GM23338 (cell line): ENCODE measurements around the gene CETP. TPM values are rescaled to one million over a fixed set of nuclear protein-coding genes. Genes with fewer than 3 reads are reported as not detected.
A peak's percentile ranks its signal among the peaks of the same experiment; 100 is the strongest.

Experiments
- ATAC-seq: fragments of 200-7000 bp; cut with Tn5 transposase; 3 replicates; pipeline ENCODE4 v1.9.1; 2020
- DNase-seq: peaks from one replicate; pipeline ENCODE4 v3.0.0-alpha.2; 2015; ENCODE audit warnings: low spot score
- H2AFZ ChIP-seq: fragments of 200-600 bp; sonication (generic); 2 replicates; pipeline ENCODE4 v1.8.0; 2016; ENCODE audit warnings: antibody characterized with exemption, mild to moderate bottlenecking, moderate library complexity
- H3F3A ChIP-seq: fragments of 200-600 bp; sonication (generic); replicated peaks from 2 replicates; pipeline ENCODE4 v1.8.0; 2017; ENCODE audit warnings: antibody characterized with exemption, mixed run types, low read depth
- H3K27ac ChIP-seq: fragments of 200-600 bp; sonication (generic); 2 replicates; pipeline ENCODE4 v1.6.1; 2016; ENCODE audit warnings: low read depth
- H3K27me3 ChIP-seq: fragments of 200-600 bp; sonication (generic); 2 replicates; pipeline ENCODE4 v1.8.0; 2016; ENCODE audit warnings: mild to moderate bottlenecking, mixed run types, moderate library complexity; ENCODE audit not compliant: insufficient read depth
- H3K36me3 ChIP-seq: fragments of 200-600 bp; sonication (generic); 2 replicates; pipeline ENCODE4 v1.8.0; 2016; ENCODE audit warnings: mild to moderate bottlenecking; ENCODE audit not compliant: insufficient read depth
- H3K4me1 ChIP-seq: fragments of 200-600 bp; sonication (generic); 2 replicates; pipeline ENCODE4 v1.8.0; 2016; ENCODE audit warnings: mild to moderate bottlenecking, moderate library complexity; ENCODE audit not compliant: insufficient read depth
- H3K4me2 ChIP-seq: fragments of 200-600 bp; sonication (generic); 2 replicates; pipeline ENCODE4 v1.7.1; 2017; ENCODE audit warnings: mixed run types
- H3K4me3 ChIP-seq: fragments of 200-600 bp; sonication (generic); 2 replicates; pipeline ENCODE4 v1.6.1; 2016; ENCODE audit warnings: mixed run types
- H3K79me2 ChIP-seq: fragments of 200-600 bp; sonication (generic); replicated peaks from 2 replicates; pipeline ENCODE4 v1.8.0; 2017; ENCODE audit warnings: mild to moderate bottlenecking; ENCODE audit not compliant: insufficient read depth
- H3K9me2 ChIP-seq: fragments of 200-600 bp; sonication (generic); 2 replicates; pipeline ENCODE4 v1.8.0; 2017; ENCODE audit not compliant: insufficient read depth
- H4K20me1 ChIP-seq: fragments of 200-600 bp; sonication (generic); replicated peaks from 2 replicates; pipeline ENCODE4 v1.8.0; 2017; ENCODE audit warnings: mild to moderate bottlenecking; ENCODE audit not compliant: insufficient read depth
- H3K27ac Mint-ChIP-seq: 2 replicates; pipeline ENCODE4 v1.8.0; 2020; ENCODE audit warnings: inconsistent platforms, mild to moderate bottlenecking, moderate library complexity, mixed read lengths
- H3K27me3 Mint-ChIP-seq: 3 replicates; pipeline ENCODE4 v1.8.0; 2022; ENCODE audit warnings: low read depth, mild to moderate bottlenecking, moderate library complexity, mixed read lengths, inconsistent platforms; ENCODE audit not compliant: insufficient read depth, poor library complexity
- H3K36me3 Mint-ChIP-seq: 3 replicates; pipeline ENCODE4 v1.8.0; 2021; ENCODE audit warnings: low read depth, mild to moderate bottlenecking, inconsistent platforms, moderate library complexity, mixed read lengths
- H3K4me1 Mint-ChIP-seq: 3 replicates; pipeline ENCODE4 v1.8.0; 2020; ENCODE audit warnings: mild to moderate bottlenecking, inconsistent platforms, mixed read lengths
- H3K4me3 Mint-ChIP-seq: 3 replicates; pipeline ENCODE4 v1.8.0; 2021; ENCODE audit warnings: moderate library complexity, mild to moderate bottlenecking, inconsistent platforms, mixed read lengths
- H3K9me3 Mint-ChIP-seq: 3 replicates; pipeline ENCODE4 v1.8.0; 2020; ENCODE audit warnings: moderate library complexity, mild to moderate bottlenecking, inconsistent platforms, mixed read lengths
- CREB1 ChIP-seq: fragments of 250-450 bp; sonication (Bioruptor Pico); IDR thresholded peaks from 2 replicates; pipeline ENCODE4 v1.5.0; 2020; ENCODE audit warnings: low read depth, mild to moderate bottlenecking, moderate library complexity
- CTCF ChIP-seq, 2 experiments: fragments of 200-600 bp in 1 of 2; sonication (generic) in 1 of 2; conservative IDR thresholded peaks; 2 replicates each; pipeline versions ENCODE4 v1.5.1 to v1.6.1; 2016 to 2017; ENCODE audit warnings: antibody characterized with exemption in 2 of 2, low read depth in 2 of 2, mild to moderate bottlenecking in 2 of 2, moderate library complexity in 1 of 2
- ETS1 ChIP-seq: IDR thresholded peaks from 2 replicates; pipeline ENCODE4 v1.6.1; 2016; ENCODE audit warnings: antibody characterized with exemption
- EZH2 ChIP-seq: fragments of 200-600 bp; sonication (generic); IDR thresholded peaks from one replicate; pipeline ENCODE4 v1.8.0; 2017; ENCODE audit warnings: antibody characterized with exemption, mild to moderate bottlenecking, low read depth; ENCODE audit not compliant: unreplicated experiment
- EZH2phosphoT487 ChIP-seq: fragments of 200-600 bp; sonication (generic); IDR thresholded peaks from one replicate; pipeline ENCODE4 v1.8.1; 2018; ENCODE audit warnings: antibody characterized with exemption; ENCODE audit not compliant: unreplicated experiment
- JUNB ChIP-seq: IDR thresholded peaks from one replicate; pipeline ENCODE4 v1.6.1; 2016; ENCODE audit warnings: antibody characterized with exemption; ENCODE audit not compliant: unreplicated experiment
- NANOG ChIP-seq: IDR thresholded peaks from 2 replicates; pipeline ENCODE4 v1.6.1; 2016; ENCODE audit warnings: antibody characterized with exemption, borderline replicate concordance
- POLR2AphosphoS5 ChIP-seq: IDR thresholded peaks from 2 replicates; pipeline ENCODE4 v1.6.1; 2016; ENCODE audit warnings: antibody characterized with exemption, low read depth
- REST ChIP-seq: IDR thresholded peaks from one replicate; pipeline ENCODE4 v1.6.1; 2018; ENCODE audit warnings: antibody characterized with exemption; ENCODE audit not compliant: unreplicated experiment
- STAT1 ChIP-seq: IDR thresholded peaks from one replicate; pipeline ENCODE4 v1.6.1; 2016; ENCODE audit warnings: antibody characterized with exemption; ENCODE audit not compliant: unreplicated experiment
- ZNF114 ChIP-seq: fragments of 250-450 bp; sonication (Bioruptor Pico); IDR thresholded peaks from 2 replicates; pipeline ENCODE4 v1.5.0; 2020; ENCODE audit warnings: mild to moderate bottlenecking, moderate library complexity
- ZNF331 ChIP-seq: fragments of 250-450 bp; sonication (Bioruptor Pico); IDR thresholded peaks from 2 replicates; pipeline ENCODE4 v1.5.0; 2020; ENCODE audit warnings: low read depth, mild to moderate bottlenecking, moderate library complexity
- ZNF462 ChIP-seq: fragments of 250-450 bp; sonication (Bioruptor Pico); IDR thresholded peaks from 2 replicates; pipeline ENCODE4 v1.5.0; 2020; ENCODE audit warnings: mild to moderate bottlenecking, moderate library complexity
- polyA plus RNA-seq: library from polyadenylated mRNA; unstranded; fragments of >200 nt; fragmentation: Nextera tagmentation; extraction: Ambion mirVana; gene quantifications from 2 replicates; pipeline ENCODE4 v1.2.1, GENCODE V29; 2016
- total RNA-seq: library from RNA; depleted of rRNA; stranded (reverse); fragments of >200 nt; shearing (Covaris generic); gene quantifications from 2 replicates; pipeline ENCODE4 v1.2.3, GENCODE V29; 2014

The CETP gene
- total and polyA plus RNA-seq, 2 experiments from 2014 or later: not detected

- H3K4me3 ChIP-seq: no peak overlapping the region
- no peaks in the 10 kb centered on the region for H3K79me2 ChIP-seq
- H3K4me1 Mint-ChIP-seq: peaks cover 13% of the 10 kb centered on the region
- no peak overlapping the region for H3K4me2 ChIP-seq
- no peak for DNase-seq
- H3K27ac Mint-ChIP-seq: 0 out of 2 replicates have a peak overlapping the region, but pooled peaks have one; percentile 16
- no peak overlapping the region for H2AFZ ChIP-seq
- H3K9me2 ChIP-seq: no peaks in the 10 kb centered on the region
- no peaks in the 10 kb centered on the region for H3K4me1 ChIP-seq
- peak overlapping the region; percentile 50 for H3K27ac ChIP-seq
- ATAC-seq: no peak
- no peak overlapping the region for H3K4me3 Mint-ChIP-seq
- no peaks in the 10 kb centered on the region for H3F3A ChIP-seq
- H3K36me3 Mint-ChIP-seq: peaks cover 26% of the 10 kb centered on the region
- H3K27me3 ChIP-seq: no peaks in the 10 kb centered on the region
- H3K36me3 ChIP-seq: peaks cover 15% of the 10 kb centered on the region
- H4K20me1 ChIP-seq: peaks cover 5% of the 10 kb centered on the region; the same call in 1 of the 2 replicates
- peaks cover 14% of the 10 kb centered on the region for H3K27me3 Mint-ChIP-seq
- no peaks in the 10 kb centered on the region for H3K9me3 Mint-ChIP-seq
- no peak for TF ChIP-seq ZNF114 (CRISPR knock-in tag)
- TF ChIP-seq JUNB: no peak
- no peak for TF ChIP-seq REST
- no peak for TF ChIP-seq CTCF (conservative IDR thresholded peaks at IDR 0.05; ENCODE audit: low read depth in 2 of 2)
- TF ChIP-seq NANOG: no peak
- no peak for TF ChIP-seq STAT1
- no peak for TF ChIP-seq EZH2
- no peak for TF ChIP-seq CREB1
- no peak for TF ChIP-seq ETS1
- no peak for TF ChIP-seq ZNF331 (CRISPR knock-in tag)
- no peak for TF ChIP-seq ZNF462
- TF ChIP-seq POLR2AphosphoS5: no peak
- TF ChIP-seq EZH2phosphoT487: no peak
These were observed 14.2 kb upstream of the CETP start for GRCh38 chr16:56947604-56947995.
